ENCODE data around the gene COBL.

Gene COBL

DNA sequence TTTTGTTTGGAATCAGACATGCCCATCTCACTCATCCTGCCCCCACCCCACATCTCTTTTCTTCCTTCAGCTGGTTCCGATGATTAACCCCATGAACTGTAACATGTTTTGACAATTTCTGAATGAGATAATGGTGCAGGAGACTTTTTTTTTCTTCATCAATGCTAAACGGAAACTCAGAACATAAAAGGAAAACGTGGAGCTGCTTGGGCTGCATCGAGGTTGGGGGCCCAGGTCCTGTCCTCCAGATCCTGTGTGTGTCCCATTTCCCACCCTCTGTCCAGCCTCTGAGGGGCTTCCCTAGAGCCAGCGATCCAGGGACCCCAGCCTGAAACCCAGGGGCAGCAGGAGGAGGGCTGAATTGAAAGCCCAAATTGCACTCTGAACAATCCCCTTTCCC, 270.1 kb downstream of the COBL start:
- DNase-seq (ENCODE audit: low read depth in 3 of 3), result no peak

DNA sequence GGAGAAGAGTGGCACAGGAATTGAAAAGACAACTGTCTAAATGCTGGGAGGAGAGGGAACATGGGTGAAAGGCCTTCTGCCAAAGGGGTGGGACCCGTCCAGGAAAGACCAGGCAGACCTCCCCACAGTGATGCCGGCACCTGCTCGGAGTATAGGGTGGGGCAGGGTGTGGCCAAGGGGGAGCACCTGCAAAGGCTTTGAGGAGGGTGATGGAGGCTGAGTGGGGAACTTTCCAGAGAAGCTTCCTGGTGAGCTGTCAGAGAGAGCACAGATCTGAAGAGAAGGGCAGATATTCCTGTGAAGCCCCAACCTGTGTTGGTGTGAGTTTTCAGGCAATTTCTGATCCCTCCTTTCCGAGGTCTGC, 270.5 kb downstream of the COBL start:
- no peak for DNase-seq (ENCODE audit: low read depth in 3 of 3)

DNA sequence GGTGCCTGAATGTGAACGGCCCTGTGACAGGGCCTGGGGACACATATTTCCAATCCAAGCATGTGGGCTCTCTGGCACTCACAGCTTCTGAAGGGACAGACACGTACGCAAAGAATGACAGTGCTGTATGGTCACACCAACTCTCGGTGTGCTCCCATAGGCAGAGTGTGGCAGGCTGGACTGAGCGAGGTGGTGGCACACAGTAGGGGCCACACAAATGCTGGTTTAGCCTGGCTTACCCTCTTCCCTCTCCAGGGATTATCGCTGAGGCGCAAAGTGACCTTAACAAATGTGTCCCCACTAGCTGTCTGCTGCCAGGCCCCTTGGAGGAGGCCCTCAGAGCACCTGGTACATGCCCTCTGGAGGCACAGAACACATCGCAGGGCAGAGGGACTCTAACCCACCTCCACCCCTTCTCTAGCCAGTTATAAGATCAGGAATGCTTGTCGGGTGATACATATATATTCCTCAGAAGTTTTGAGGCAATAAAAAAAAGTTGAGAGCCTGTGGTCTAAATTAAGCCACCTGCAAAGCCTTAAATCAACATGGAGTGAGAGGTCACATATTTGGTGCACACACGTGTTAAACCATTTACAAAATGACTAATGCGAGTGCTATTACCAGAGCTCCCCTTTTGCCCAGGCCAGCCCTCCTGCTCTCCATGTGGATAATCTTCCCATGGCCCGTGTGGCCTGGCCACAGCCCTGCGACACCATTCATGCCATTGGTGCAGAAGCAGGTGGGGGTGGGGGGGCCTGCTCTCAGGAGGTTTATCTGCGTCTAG, 271.1 kb downstream of the COBL start:
- no peak for DNase-seq (ENCODE audit: low read depth in 3 of 3)

DNA sequence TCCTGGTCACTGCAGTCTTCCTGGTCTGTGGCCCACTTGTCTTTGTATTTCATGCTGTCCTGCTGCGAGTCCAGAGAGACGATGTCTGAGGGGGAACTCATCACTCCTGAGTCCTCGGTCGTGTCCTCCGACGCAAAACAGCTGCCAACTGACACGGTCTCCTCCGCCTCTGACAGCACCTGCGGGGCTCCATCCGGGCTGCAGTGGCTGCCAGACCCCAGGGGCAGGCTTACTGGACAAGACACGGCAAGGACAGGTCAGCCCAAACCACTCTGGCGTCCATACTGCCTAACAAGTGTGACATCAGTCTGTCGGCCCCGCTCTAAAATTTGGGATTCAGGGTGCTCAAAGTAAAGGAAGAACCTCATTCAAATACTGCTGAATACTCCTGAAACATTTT, 273.1 kb downstream of the COBL start:
- DNase-seq (ENCODE audit: low read depth in 3 of 3), result no peak

DNA sequence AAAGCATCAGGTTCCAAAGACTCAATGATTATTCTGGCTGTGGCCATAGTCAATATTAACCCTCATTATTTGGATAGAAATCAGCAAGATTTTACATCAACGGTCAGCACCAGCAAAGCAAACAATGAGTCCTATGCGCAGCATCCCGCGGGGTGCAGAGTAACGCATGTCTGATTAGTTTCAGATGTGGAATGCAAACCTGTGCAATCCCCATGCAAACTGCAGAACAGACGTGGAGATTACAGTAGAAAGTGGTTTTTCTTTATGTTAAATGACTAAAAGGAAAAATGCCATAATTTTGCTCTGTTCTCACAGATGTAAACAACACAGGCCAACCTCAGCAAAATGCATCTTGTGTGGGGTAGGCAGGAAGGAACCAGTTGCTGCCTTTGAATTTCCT, 275.8 kb downstream of the COBL start:
- no peak for DNase-seq (ENCODE audit: low read depth in 3 of 3)

DNA sequence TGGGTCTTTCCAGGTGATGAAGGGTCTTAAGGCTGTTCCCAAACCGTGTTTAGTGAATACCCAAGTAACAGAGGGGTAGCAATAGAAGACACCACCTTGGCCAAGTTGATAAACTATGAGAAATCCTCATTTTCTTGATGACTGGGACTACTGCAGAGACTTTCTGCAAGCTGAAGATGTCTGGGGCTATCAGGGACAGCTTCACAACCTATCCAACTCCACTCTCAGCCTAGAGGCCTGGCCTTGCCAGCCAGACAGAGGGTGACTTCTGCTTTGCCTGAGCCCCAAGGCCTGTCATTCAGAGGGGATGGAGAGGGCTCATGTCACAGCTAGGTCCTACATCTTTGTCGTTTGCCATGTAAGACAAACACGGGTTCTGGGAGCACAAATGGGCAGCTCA, 278.0 kb downstream of the COBL start:
- no peak for DNase-seq (ENCODE audit: low read depth in 3 of 3)

DNA sequence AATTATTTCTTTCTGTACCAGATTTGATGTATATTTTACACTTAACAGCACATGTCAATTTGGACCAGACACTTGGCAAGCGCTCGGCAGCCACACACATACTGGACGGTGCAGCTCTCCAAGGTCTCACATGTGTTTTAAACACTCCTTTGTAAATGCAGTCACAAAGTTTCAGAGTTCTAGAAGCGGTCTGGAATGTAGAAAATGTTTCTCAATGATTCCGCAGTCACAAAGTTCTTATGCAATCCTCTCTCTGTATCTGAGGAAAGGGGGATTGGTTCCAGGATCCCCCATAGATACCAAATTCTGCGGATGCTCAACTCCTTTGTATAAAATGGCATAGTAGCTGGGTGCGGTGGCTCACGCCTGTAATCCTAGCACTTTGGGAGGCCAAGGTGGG, 280.9 kb downstream of the COBL start:
- no peak for DNase-seq (ENCODE audit: low read depth in 3 of 3)

DNA sequence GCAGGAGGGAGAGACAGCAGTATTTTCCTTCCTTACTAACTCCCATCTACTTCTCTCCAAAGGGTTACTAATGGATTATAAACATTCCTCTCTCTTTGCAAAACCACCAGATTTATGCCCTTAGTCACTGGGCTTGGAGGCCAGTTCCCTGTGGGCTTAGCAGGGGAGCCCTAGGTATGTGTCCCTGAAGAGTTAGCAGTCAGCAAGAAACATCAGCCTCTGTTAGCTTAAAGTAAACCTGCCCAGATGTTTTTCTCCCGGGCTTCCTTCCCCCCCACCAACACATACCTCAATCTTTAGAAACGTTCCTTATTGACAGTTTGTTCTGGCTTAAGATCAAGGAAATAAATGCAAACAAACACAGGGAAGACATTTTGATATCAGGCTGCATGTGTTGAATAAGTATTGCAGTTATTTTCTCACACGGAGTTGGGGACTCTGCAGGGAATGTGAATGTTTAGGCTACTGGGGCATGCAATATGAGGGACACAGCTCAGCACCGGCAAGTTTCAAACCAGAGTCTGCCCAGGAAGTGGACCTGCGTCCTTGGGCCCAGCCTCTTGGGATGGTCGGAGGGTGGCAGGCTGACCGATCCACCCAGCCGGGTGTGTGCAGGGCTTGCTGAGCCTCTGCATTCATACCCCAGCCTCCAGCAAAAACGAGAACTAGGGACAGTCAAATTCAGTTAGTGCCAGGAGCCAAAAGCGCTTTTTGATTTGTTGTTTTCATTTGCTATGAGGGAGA, 281.9 kb downstream of the COBL start:
- DNase-seq (ENCODE audit: low read depth in 3 of 3), result no peak

DNA sequence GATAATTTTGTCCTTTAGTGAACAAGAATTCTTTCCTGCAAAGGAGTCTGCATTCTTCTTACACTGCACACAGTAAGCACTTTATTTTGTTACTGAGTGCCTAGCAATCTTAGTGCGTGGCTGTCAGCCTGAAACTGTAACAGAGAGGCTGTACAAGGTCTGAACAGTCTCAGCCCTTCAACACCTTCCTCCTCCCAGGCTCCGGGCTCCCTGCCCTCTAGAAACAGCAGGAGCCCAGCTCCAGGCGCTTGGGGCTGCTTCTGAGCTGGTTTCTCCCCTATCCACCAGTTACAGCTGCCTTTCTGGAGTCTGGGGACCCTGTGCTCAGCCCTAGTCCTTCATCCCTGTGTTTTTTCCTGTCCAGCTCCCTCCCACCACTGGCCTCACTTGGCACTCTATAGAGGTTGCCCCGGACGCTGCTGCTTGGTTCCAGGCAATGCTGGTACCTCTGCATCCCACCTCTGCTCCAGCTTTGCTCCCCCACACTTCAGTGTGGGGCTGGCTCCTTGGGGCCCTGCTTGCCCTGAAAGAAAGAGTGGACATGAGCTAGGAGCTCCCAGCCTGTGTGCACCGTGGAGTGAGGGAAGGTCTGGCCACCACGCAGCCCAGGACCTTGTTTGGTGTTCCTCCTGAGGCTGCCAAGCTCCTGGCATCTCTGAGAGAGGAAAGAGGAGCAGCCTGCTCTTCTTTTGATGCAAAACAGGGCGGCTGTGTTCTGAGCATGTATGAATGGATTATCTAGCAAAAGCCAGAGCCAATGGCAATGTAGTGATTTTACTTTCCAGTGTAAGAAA, 282.7 kb downstream of the COBL start:
- DNase-seq (ENCODE audit: low read depth in 3 of 3), result no peak

DNA sequence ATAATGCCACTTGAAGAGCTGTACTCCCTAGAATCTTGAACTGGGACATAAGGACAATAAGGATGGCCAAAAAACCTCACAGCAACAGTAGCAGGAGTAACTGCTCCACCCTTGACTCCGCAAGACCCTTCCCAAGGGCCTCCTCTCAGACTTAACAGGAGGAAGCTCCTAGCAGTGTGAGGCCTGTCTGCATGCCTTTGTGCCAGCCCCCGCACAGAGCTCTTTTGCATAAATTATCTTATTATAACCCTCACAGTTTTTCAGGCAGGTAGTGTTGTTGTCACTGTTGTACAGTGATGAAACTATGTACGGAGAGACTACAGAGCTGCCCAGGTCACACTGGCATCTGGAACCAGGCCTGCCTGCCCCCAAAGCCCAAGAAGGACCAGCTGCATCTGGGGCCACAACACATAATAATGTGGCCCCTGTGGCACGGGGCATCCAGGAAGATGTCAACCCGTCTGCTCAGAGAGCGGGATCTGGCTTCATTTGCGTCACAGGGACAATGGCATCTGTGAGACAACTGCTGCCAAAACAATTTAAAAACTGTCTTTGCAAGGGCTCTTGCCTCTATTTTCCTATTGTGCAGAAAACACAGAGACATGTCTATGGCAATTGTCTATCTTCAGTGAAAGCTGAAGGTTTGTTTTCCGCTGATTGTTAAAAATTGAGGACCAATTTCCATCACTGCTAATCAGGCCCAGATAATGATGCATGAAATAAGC, 284.7 kb downstream of the COBL start:
- no peak for DNase-seq (ENCODE audit: low read depth in 3 of 3)

DNA sequence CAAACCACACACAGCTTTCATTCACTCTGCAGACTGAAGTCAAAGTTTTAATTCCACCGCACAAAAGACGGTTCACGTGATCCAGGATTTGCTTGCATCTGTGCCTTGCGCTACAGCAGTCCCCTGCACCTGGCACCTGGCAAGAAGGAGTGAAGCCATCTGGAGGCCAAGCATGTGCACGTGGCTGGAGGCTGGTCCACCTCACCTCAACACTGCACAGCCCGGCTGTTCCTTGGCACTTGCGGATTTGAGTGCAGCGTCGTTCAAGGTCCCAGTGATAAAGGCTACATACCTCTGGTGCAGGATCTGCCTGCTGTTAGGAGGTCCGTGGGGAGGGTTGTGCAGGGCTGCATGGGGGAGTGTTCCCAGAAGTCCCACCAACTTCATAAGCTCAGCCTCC, 285.4 kb downstream of the COBL start:
- no peak for DNase-seq (ENCODE audit: low read depth in 3 of 3)

DNA sequence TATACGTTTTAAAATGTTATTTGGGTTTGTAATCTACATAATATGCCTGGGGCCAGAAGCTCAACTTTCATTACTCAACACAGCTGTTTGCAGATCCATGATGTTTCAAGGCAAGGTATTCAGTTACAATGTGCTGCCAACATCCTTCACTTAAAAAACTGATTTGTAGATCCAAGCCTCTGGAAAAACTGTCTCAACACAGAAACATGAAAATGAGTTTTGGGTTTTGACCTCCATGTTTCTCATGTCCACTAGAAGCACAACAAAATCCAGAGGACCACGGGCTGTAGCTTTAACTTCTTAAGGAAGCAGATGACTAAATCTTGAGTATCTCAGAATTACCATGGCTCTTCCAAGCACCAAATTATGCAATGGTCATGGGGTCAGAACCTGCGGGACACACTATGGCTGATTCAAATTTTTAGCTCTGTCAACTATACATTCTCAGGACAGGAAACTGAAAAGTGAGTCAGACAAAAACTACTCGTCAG, 286.9 kb downstream of the COBL start:
- no peak for DNase-seq (ENCODE audit: low read depth in 3 of 3)

DNA sequence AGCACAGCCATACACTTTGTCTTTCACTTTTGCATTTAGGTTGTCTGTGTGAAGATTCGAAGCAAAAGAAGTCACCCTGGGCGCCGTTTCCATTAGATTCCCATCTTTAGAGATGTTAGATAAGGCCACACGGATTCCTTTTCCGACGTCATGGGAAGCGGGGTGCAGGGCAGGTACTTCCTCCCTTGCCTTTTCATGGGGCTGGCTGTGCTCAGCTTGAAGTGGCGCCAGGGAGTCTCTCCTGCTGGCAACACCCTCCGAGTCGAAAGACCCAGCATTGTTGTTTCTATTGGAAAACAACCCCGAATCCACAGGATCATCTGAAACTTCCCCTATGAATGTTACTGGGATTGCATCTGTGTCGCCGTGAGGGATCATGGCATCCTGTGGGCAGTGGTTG, 287.5 kb downstream of the COBL start:
- DNase-seq (ENCODE audit: low read depth in 3 of 3), result no peak

DNA sequence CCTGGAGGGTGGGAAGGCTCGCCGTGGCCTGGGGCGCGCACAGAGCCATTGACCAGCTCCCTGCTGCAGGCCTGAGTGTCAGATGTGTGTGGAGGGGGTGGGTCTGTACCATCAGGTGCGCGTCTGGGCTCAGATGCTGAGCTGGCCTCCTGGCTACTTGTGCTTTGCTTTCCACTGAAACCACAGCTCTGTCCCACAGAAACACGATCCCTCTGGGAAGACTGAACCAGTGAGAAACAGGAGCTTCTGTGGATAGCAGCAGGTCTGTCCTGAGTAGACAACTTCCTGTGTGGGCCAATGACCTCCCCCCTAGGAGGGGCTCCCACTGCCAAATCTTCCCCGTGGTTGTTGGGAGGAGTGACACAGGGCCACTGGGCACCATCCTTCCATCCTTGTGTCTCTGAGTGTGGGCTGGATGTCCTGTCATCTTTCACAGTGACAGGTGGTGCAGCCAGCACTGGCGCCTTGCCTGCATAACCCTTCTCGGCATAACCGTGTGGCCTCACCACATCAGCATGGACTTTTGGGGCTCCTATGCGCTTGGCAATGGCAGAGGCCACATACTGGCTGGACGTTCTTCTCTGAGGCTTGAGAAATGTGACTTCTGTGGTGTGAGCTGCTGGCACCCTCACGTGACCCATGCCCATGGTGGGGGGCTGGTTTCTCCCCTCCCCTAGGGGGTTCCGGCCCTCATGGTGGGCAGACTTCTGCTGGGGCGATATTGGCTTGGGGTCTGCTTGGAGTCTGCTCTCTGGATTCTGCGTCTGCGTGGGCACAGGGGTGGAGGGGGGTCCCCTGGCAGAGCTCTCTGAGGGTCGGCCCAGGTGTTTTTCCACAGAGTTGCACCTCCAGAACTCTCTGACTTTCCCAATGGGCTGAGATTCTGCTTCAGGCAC, 288.4 kb downstream of the COBL start:
- DNase-seq (ENCODE audit: low read depth in 3 of 3), result no peak

DNA sequence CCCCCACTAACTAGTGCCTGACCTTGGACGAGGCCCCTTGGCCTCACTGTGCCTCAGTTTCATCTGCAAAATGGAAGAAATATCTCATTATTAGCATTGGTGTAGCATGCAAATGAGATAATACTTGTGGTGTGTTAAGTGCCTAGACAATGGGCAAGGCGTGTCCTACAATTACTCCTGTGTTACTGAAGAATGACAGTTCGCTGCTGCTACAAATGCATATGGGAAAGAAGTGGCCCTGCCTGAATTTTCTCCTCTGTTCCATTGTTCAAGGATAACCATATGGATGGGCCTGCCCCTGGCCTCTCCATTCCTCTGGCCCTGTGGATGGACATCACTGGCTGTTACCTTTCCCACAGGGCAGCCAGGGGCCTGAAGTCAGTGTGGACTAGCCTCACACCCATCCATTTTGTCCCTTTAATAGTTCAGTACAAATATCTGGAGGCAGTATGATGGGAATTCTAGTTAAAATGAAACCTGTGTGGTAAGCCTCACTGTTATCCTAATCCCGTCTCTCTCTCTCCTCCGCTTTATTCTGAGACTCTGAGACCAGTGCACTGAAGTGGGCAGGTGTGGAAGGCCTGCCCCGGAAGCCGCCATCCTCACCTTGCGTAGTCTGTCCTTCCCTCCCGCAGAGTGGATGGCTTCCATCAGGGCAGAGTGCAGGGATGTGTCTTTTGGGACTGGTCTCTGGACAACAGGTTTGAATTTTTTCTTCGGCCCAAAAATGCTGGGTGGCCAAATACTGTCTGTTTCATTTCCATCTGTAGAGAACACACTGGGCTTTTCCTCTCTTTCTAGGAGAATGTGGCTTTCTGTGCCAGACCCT, 289.3 kb downstream of the COBL start:
- DNase-seq (ENCODE audit: low read depth in 3 of 3), result no peak

DNA sequence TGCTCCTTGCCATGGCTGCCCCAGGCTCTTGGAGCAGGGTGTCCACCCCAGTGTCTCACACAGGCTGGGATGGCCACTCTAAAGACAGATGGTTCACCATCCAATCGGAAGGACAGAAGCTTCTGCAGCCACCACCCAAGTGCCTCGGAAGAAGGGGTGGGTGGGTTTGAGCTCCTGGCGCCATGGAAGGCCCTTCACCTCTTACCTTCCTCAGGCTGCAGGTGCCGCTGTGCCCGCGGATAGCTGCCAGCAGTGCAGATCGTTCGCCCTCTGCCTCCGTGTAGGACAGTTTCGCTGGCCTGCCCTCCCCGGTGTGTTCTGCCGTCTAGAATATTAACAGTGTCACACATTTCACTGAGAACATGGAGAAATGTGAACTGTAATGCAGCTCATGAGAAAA, 290.3 kb downstream of the COBL start:
- no peak for DNase-seq (ENCODE audit: low read depth in 3 of 3)

DNA sequence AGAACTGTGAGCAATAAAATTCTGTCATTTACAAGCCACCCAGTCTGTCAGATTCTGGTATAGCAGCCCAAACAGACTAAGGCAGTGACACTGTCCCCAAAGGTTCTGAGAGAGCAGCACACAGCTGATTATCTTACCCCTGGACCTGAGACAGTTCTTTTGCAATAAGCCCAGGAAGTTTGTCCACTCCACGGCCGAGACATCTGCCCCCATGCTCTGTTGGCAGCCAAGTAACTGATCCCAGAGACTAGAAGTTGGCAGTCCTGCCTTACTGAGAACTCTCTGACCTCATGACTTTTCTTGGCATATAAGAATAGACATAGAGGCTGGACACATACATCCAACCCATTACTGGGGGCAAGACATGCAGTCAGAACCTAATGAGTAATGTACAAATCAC, 290.9 kb downstream of the COBL start:
- no peak for DNase-seq (ENCODE audit: low read depth in 3 of 3)

DNA sequence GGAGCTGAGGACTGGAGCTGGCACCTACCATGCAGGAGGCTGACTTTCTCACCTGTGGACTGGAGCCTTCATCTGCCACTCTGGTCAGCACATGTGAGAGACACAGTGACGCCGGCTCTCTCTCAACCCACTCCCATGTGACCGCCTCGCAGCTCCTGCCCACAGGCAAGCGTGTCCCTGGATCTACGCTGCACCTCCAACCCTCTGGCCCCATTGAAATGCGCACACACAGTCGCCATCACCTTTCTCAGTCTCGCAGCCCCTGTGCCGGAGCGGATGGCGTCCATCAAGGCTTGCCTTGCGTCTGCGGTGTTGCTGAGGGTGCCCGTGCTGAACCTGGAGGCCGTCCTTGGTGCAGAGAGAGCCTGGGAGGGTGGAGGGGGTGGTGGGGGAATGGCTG, 291.7 kb downstream of the COBL start:
- no peak for DNase-seq (ENCODE audit: low read depth in 3 of 3)

DNA sequence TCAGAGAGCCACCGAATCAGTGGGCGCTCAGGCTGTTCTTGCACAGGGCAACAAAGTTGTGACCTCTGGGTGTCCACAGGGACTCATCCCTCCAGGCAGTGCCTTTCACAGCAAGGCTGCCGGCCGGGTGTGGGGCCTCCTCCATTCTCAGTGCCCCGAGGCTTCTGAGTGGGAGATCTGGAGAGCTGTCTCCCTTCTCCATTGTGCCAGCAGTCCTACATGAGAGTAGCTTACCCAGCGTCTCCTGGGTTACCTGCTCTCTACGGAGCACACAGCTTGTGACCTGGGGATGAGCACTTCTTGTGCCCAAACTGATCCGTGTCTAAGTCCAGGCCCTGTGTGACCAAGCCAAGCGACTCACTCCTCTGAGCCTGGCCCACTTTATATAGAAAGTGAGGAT, 293.1 kb downstream of the COBL start:
- no peak for DNase-seq (ENCODE audit: low read depth in 3 of 3)

DNA sequence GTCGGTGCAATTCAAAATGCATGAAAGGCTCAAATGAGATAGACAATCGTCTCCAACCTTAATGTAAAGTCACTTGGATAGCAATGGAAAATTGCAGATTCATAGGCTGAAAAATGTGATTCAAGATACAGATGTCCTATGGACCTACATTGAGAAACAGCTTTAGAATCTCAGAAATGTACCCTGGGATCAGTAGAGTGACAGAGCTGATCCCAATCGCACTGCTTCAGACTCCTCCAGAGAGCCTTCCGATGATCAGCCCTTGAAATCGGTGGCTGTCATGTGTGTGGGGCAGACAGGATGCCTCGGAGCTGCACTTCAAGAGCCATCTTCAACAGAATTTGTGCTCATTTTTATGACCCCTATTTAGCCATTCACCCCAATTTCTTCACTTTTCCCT, 293.8 kb downstream of the COBL start:
- no peak for DNase-seq (ENCODE audit: low read depth in 3 of 3)
